NB4 (cell line): ENCODE data around the gene TEX53.
A peak's percentile ranks its signal among the peaks of the same experiment; 100 is the strongest.

Source experiments
- DNase-seq: peaks from one replicate; pipeline ENCODE4 v3.0.0; 2010; ENCODE audit warnings: low read depth
- H3K4me3 ChIP-seq: one replicate; pipeline ENCODE4 v1.5.1; 2011; ENCODE audit warnings: mild to moderate bottlenecking, low read depth, low read length, moderate library complexity
- CTCF ChIP-seq: IDR thresholded peaks from one replicate; pipeline ENCODE4 v1.5.1; 2012; ENCODE audit warnings: low read depth, low read length
- MAX ChIP-seq: IDR thresholded peaks from 2 replicates; pipeline ENCODE4 v1.6.1; 2011; ENCODE audit warnings: low read depth, low read length
- MYC ChIP-seq: IDR thresholded peaks from 2 replicates; pipeline ENCODE4 v1.6.1; 2011; ENCODE audit warnings: low read depth, low read length
- POLR2A ChIP-seq: IDR thresholded peaks from 2 replicates; pipeline ENCODE4 v1.6.1; 2011; ENCODE audit warnings: mild to moderate bottlenecking; ENCODE audit not compliant: insufficient read length; ENCODE audit errors: extremely low read depth

The TEX53 gene

GRCh38 chr9:114613919-114614318 is 43.7 kb downstream of the TEX53 start:
- TF ChIP-seq CTCF (no peak), POLR2A (no peak), MAX (no peak), MYC (no peak)
- H3K4me3 ChIP-seq, result no peak overlapping the region
- DNase-seq, result no peak

GRCh38 chr9:114613087-114613486 is 44.5 kb downstream of the TEX53 start:
- DNase-seq, result peak; percentile 24
- TF ChIP-seq MAX (no peak), POLR2A (no peak), CTCF (no peak), MYC (no peak)
- no peak overlapping the region for H3K4me3 ChIP-seq

GRCh38 chr9:114612272-114612923 is 45.2 kb downstream of the TEX53 start:
- H3K4me3 ChIP-seq, result peak overlapping the region; percentile 75
- DNase-seq, result no peak
- no peak for TF ChIP-seq MAX
- TF ChIP-seq CTCF, result no peak
- no peak for TF ChIP-seq POLR2A

- peak; percentile 4; the same call in 1 of the 2 replicates for TF ChIP-seq MAX
- no peak for TF ChIP-seq MYC
- TF ChIP-seq POLR2A, result peak; percentile 11
- no peak for TF ChIP-seq CTCF
- H3K4me3 ChIP-seq, result peak overlapping the region; percentile 75
- peak; percentile 90 for DNase-seq
Observed at GRCh38 chr9:114611516-114612271, 45.9 kb downstream of the TEX53 start.

- H3K4me3 ChIP-seq, result no peak overlapping the region
- no peak for DNase-seq
- TF ChIP-seq MAX (no peak), POLR2A (no peak), CTCF (no peak), MYC (no peak)
Observed at GRCh38 chr9:114608525-114608796, 49.1 kb downstream of the TEX53 start.
